GM18526 (cell line): Measurements from ENCODE around the gene PTCRA.

Experiments
- POLR2A ChIP-seq: IDR thresholded peaks from 3 replicates; pipeline ENCODE4 v1.6.1; 2011; ENCODE audit not compliant: insufficient read length; ENCODE audit errors: extremely low read depth

PTCRA gene

DNA sequence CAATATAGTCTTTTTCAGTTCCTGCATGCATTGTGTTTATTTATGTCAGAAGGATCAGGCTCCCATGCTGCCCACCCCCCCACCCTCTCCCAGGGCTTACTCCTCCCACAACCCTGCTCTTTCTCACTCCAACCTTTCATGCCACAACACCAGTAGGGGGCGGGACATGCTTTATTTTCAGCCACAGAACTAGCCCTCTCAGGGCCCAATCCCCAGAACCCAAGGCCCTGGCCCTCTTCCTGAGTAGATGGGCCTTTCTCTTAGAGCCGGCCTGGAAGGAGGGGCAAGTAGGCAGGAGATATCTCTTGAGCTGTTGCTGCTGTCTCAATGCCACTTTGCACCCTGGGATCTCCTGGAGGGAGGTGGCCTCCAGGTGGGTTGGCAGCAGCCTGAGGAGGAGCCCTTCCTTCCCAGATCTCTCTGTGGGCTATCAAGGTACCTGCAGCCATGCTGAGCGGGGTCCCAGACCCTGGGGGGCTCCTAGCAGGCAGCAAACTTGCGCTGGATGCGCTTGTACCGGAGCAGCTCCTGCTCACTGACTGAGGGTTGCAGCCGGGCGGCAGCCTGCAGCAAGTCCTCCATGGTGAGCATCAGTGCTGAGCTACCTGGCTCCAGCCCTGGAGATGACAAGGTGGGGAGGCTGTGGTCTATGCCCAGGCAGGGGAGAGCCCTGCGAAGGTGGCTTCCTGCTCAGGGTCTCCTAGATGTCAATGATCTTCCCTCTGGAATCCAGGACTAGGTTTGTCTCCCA, 48.2 kb downstream of the PTCRA start:
- TF ChIP-seq POLR2A: no peak

DNA sequence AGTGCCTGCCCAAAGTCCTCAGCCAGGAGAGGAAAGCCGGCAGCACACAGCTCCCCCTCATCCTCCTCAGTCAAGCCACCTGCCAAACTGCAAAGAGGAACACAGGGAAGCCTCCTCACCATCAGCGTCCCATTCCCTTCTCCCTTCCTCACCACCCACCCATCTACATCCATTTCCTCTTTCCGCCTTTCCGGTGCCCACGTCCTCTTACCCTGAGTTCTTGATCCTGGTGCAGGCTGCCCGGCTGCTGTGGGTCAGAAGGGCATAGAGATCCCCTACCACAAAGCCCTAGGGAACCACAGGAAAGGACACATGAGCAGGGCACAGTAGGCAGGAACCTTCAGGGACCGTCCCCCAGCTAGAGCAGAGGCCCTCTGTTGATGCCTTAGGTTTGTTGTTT, 50.7 kb downstream of the PTCRA start:
- TF ChIP-seq POLR2A: no peak

DNA sequence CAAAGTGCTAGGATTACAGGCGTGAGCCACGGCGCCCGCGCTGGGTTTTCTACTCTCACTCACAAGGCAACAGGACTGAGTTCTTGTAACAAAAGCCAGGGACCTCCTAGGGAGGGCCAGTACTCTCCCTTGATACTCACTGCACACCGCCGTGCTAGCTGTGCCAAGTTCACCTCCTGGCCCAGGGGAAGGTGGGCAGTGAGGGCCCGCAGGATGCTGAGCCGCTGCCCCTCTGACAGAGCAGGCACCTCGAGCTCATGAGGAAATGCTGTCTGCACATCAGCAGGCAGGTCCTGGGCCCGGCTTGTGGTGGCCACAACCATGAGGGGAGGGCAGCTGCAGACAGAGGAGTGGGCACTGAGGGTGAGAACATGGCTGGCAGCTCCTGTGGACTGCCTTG, 51.4 kb downstream of the PTCRA start:
- no peak for TF ChIP-seq POLR2A

DNA sequence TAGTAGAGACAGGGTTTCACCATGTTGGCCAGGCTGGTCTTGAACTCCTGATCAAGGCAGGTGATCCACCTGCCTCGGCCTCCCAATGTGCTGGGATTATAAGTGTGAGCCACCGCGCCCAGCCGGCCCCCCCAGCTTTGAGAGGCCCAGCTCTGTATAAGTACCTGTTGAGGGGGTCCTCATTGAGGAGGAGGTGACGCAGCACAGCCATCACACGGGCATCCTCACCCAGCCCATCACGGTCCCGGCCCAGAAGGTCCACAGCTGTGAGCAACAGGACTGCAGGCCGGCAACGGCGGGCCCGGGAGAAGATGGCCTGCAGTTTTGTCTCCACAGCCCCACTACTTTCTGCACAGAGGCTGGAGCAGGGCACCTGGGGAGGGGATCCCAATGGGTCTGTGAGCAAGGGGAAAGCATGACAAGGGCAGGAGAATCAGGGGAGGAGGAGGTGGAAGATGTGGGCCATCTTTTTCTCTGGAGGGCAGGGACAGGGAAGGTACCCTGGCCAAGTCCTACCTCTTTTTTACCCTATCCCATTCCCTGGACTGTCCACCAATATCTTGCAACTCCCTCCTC, 52.4 kb downstream of the PTCRA start:
- TF ChIP-seq POLR2A: no peak

DNA sequence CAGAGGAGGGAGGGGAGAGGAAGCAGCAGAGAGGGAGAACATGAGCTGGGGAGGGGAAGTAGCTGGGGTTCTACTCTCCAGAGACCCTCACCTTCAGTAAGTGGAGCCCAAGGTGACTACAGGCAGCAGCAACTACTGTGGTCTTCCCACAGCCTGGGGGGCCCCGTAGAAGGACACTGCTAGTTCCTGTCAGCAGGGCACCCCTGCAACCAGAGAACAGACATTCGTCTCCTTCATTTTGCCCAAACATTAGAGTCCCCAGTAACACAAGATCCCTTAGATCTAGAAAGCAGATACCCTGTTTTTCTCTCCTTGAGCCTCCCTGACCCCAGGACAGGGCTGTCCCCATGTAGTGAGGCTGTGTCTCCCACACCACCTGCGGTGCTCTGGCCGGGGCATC, 52.9 kb downstream of the PTCRA start:
- TF ChIP-seq POLR2A: no peak

DNA sequence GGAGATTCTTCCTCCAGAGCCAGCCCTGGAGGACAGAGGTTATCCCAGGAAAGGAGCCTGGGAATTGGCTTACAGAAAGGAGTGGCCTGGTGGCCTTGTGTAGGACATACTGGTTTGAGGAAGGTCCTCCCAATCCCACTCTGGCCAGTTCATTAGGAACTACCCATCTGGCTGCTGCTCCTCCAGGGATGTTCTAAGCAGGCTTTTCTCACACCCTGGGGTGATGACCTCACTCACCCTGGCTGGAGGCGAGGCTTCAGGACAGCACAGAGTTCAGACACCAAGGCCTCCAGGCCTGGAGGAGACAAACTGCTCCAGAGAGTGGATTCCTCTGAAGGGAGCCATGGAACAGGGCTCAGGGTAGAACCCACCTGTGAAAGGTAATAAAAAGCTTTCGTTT, 53.6 kb downstream of the PTCRA start:
- TF ChIP-seq POLR2A: no peak

DNA sequence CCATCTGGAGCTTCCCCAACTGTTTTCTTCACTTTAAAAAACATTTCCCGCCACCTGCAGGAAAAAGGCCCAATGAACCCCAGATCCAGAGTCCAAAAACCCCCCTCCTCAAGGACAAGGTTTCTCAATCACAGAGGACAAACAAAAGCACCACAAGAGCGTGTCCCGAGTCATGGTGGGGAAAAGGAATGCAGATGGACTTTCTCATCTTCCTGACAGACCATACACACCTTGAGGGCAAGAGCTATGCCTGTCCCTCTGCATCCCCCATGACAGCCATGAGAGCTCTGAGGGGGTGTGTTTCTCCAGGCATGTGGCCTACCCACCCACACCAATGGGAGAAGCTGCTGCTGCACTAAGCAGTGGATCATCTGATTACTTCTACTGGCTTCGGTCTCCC, 54.1 kb downstream of the PTCRA start:
- no peak for TF ChIP-seq POLR2A

DNA sequence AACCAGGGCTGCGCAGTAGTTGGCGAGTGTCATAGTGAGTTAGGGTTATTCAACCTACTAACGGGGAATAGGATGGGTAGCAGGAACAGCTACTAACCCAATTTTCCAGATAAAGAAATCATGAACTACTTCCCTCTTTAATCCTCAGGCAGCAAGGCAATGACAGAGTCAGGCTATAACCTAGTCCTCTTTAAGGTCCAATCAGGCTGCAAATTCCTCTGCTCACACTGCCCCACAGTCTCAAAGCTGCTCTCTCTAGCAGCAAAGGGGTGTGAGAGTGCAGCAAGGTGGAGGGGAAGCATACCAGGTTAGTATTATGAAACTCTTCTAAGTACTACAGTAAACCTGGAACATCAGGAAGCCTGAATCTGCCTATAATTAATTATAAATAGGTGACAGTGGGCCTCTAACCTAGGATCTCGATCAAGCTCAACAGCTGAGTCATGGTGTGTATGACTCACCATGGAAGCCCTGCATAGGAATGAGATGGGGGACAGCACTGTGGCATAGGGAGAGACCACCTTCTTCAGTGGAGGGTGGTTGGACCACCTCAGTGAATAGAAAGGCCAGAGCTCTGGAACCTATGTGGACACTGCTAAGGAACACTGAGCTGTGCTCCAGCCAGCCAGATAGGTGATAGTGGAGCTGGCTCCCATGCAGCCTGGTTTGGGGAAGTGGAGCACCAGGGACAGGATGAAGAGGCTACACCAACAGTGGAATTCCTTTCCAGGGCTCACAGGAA, 55.2 kb downstream of the PTCRA start:
- TF ChIP-seq POLR2A: no peak

DNA sequence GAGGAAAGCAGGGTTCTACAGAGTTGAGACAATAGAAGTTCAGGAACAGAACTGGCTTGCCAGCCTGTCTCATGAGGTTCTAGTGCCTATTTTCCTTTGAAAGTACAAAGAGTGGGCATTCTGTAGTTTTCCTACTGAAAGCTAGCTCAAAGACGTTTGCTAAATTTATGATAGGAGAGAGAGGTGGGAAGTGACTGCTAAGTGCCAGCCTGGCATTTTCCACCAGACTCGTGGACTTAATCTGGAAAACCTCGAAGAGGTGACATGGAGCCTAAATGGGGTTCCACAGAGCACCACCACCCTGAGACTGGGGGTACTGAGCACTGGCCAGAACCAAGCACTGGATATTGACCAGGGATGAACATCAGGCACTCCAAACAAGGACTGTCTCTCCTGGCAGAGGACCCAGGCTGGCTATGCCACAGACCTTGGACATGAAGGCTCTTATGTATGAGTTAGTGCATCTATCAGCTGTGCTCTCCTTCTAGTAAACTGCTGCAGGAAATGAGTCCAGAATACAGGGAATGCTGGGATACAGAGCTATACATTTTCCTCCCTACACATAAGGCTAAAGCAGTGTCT, 56.0 kb downstream of the PTCRA start:
- no peak for TF ChIP-seq POLR2A

DNA sequence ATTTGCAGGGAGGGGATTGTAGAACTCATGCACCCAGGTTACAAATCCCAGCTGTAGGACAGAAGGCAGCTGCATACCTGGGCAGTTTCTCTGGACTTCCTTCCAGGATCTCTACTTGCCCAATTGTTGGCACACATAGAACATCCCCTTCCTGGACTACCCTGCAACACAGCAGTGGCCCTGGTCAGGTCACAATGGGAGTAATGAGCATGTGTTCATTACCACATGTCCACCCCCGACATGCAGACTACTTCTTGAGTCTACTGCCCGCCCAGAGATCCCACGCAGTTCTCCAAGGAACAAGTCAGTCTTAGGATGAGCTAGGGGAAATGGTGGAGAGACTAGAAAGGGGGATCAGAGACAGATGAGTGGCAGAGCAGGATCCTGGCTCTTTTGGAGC, 58.1 kb downstream of the PTCRA start:
- no peak for TF ChIP-seq POLR2A

DNA sequence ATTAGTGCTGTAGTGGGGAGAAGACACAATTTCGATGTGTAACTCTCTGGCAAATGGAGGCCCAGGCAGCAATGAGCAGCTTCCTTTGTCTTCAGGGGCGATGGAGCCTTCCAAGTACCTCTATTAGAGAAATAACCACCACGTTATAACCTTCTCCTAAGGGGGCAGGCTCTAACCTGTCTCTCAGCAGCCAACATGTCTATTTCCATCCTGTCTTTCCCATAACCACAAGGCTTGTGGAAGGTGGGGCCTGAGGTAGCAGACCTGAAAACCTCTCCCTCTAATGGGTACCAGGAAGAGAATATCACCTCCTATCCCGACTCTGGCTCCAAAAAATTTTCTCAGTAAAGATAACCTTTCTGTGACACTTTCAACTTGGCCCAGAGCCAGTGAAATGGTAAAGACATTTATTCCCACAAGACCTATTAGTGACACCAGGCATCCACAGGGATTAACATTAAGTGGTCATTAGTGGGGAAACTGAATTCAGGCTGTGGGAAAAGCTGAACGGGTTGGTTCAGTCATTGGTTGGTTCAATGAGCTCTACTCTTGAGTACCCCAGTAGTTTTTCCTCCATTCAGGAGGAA, 59.2 kb downstream of the PTCRA start:
- no peak for TF ChIP-seq POLR2A
